Hematopoietic multipotent progenitor cell treated with erythropoietin and hydrocortisone succinate and interleukin-3 and kit ligand, for 6 days (in vitro differentiated cells): ENCODE data around the gene PRM3.

Experiments used
- DNase-seq: peaks from one replicate; pipeline ENCODE4 v3.0.0-alpha.2; 2015

PRM3 gene

DNA sequence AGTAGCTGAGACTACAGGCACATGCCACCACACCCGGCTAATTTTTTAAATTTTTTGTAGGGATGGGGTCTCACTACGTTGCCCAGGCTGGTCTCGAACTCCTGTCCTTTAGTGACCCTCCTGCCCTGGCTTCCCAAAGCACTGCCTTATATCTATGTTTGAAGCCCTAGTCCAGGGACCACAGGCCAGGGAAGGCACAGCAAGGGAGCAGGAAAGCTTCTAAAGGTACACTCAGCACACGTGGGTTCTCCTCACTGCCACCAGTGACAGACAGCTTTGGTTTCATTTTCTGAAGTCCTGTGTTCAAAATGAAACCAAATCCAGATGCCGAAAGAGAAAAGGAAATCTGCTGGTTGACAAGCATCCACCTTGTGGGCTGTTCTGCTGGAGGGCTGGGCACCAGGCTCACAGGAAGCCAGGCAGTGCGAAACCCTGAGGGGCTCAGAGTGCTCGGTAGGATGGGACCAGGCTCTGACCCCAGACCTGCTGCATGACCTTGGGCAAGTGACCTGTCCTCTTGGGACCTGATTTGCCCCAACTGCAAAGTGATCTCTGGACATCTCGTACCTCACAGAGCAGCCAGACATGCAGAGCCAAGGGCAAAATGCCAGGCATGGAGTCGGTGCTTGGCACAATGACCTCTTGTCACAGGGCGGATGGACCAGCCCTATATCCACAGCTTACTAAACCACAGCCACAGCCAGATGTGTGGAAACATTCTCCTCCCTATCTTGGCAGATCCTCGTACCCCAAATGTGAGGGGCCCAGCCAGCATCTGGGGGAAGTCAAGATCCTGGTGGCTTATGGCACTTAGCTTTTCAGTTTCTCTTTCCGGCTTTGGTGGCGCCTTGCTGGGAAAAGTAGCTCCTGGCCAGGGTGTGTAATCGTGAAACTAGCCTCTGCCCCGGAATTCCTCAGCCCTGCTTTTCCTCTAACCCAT, 14.6 kb downstream of the PRM3 start:
- no peak for DNase-seq

GRCh38 chr16:11257131-11257938, 16.1 kb downstream of the PRM3 start:
- DNase-seq, result peak; percentile 95

DNA sequence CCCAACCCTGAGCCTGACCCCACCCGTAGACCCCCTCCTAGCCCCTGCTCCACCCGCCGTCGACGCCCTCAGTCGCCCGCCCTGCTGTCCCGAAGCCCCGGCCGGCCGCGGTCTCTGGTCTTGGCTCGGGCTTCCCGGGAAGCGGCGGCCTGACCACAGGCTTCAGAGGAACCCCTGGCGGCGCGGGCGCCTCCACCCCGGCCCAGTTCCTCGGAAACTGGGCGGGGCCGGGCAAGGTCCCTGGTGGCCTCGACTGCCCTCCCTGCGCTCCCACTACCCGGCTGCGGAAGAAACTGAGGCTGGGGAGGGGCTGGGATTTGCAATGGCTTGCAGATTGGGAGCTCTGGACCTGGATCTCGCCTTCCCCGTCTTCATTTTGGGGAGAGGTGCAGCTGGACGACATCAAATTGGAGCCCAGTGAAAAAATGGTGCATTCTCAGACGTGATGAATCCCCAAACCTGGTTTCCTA, 16.7 kb downstream of the PRM3 start:
- DNase-seq, result no peak

- DNase-seq, result peak; percentile 88
Measured at GRCh38 chr16:11255737-11256660, 17.4 kb downstream of the PRM3 start, which contains the start of gene SOCS1. Gene SOCS1, minus strand, starts transcription at chr16:11256204. Its CDS starts 726 bp downstream, at chr16:11255478.

DNA sequence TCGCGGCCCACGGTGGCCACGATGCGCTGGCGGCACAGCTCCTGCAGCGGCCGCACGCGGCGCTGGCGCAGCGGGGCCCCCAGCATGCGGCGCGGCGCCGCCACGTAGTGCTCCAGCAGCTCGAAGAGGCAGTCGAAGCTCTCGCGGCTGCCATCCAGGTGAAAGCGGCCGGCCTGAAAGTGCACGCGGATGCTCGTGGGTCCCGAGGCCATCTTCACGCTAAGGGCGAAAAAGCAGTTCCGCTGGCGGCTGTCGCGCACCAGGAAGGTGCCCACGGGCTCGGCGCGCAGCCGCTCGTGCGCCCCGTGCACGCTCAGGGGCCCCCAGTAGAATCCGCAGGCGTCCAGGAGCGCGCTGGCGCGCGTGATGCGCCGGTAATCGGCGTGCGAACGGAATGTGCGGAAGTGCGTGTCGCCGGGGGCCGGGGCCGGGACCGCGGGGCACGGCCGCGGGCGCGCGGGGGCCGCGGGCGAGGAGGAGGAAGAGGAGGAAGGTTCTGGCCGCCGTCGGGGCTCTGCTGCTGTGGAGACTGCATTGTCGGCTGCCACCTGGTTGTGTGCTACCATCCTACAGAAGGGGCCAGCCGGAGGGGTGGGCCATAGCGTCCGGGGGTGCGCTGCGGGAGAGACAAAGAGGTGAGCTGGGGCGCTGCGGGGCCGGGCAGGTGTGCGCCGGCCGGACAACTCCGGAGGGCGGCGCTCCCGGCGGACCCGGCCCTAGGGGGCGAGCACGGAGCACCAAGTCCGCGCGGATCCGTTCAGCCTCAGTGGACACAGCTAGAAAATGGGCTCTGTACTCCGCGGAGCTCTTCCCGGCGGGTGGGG, 18.3 kb downstream of the PRM3 start:
- DNase-seq, result peak; percentile 67

- no peak for DNase-seq
Measured at GRCh38 chr16:11253995-11254912, 19.2 kb downstream of the PRM3 start.

- DNase-seq, result no peak
Measured at GRCh38 chr16:11253009-11253994, 20.1 kb downstream of the PRM3 start.

DNA sequence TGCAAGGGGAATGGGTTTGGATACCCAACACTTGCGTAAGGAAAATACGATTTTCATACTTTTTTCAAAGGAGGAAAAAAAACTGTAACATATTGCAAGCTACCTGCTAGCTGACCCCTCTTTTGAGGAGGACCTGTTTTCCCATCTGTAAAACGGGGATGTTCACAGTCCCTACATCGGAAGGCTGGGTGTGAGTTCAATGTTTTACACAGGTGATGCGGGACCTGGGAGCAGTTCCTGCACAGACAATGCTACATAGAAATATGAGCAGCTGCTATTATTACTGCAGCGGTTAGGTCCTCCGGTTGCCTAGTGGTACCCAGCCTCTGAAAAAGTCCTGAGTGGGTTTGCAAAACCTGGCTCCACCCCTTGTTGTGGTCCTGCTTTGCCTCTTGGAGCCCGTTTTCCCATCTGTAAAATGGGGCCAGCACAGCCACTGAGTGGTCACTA, 20.9 kb downstream of the PRM3 start:
- no peak for DNase-seq

- no peak for DNase-seq
Measured at GRCh38 chr16:11251525-11252481, 21.6 kb downstream of the PRM3 start.

DNA sequence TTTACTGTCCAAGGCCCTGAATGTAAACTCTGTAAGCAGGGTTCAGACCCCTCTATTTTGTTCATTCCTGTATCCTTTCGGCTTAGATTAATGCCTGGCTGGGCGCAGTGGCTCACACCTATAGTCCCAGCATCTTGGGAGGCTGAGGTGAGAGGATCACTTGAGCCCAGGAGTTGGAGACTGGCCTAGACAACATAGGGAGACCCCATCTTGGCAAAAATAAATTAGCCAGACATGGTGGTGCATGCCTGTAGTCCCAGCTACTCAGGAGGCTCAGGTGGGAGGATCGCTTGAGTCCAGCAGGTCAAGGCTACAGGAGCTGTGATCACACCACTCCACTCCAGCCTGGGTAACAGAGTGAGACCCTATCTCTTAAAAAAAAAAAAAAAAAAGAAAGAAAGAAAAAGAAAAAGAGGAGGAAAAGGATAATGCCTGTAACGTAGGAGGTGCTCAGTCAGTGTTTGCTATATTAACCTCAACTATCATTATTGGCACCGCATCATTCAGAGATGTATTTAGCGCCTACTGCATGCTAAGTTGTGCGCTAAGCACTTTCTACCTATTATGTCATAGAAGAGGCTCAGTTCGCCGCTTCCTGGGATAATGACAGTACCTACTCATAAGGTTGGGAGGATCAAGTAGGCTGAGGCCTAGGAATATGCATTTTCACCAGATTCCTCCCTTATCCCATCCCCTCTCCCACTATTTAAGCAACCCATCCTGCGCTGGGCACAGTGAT, 22.5 kb downstream of the PRM3 start:
- no peak for DNase-seq

- no peak for DNase-seq
Measured at GRCh38 chr16:11250091-11250785, 23.2 kb downstream of the PRM3 start.

DNA sequence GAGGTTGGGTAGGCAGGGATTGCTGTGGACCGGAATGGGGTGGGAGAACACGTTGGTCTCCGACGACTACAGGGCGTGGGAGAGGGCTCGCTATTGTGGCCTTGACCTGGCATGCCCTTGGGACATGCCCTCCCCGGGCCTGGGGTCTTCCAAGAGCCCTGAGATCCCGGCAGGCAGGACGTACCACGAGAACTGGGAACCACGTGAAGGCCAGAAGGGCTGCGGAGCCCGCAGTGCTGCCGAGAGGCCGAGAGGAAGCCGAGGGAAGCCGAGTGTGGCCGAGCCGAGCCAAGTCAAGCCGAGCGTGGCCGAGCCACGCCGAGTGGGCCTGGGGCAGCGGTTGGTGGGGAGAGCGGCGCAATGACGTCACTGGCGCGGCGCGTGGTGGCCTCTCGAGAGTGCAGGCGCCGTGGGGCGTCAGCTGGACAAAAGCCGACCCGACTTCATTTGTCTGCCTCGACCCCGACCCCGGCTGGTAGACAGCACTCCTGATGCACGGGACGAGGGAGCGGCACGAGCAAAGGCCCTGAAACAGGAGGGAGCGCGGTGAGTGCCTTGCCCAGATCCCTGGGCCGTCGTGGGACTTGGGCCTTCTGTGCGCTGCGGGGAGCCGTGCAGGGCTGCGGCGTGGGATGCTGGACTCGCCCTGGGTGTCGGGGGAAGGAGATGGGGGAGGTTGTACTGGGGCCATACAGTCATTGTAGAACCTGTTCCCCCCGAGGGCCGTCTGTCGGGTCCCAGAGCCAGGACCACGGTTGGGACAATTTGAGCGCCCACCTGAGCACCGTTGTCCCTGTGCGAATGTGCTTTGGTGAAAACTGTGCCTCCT, 24.0 kb downstream of the PRM3 start:
- no peak for DNase-seq

- DNase-seq, result no peak
Measured at GRCh38 chr16:11248133-11248532, 25.3 kb downstream of the PRM3 start.

GRCh38 chr16:11245988-11246387, 27.4 kb downstream of the PRM3 start:
- no peak for DNase-seq

DNA sequence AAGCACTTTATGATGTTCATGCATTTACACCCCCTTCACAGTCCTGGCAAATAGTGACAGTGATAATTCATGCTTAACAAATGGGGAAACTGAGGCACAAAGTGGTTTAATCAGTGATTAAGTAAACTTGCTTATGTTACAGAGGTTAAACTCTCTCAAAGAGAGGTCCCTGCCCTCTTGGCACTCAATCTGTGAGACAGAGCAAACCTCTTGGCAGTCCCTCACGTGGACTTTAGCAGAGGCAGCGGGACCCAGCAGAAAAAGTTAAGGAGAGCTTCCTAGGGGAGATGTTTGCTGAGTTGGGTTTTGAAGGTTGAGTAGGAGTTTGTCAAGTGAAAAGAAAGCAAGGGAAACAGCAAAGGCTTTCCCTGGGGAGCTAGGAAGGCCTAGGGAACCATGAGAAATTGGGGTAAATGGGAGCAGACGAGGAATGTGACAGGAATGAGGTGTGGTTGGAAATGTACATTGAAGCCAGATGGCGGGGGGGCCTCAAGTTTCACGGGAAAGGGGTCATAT, 28.1 kb downstream of the PRM3 start:
- DNase-seq, result no peak
